GM19372 (cell line): ENCODE measurements around the gene RALGPS1.

Source experiments
- ATAC-seq: cut with Tn5 transposase; IDR thresholded peaks from one replicate; pipeline ENCODE4 v1.9.1; 2021; ENCODE audit warnings: mild to moderate bottlenecking, low read depth, moderate library complexity; ENCODE audit not compliant: unreplicated experiment

Gene RALGPS1

GRCh38 chr9:127130661-127131538 is 216.3 kb downstream of the RALGPS1 start:
- ATAC-seq, result no peak

DNA sequence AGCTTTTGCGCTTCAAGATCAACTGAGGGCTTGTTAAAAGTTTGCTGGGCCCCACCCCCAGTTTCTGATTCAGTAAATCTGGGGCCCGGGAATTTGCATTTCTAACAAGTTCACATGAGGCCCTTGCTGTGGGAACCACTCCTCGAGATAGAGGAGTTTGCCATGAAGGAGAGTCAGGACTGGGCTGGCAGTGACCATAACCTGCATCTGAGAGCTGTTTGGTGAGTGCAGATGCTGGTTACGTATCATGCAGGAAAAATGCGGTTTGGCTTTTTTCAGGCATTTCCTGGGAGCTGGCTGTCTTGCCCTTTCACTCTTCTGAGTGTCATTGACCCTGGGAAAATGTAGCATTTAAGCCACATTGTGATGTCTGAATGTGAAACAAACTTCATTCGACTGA is 217.3 kb downstream of the RALGPS1 start:
- ATAC-seq, result no peak

DNA sequence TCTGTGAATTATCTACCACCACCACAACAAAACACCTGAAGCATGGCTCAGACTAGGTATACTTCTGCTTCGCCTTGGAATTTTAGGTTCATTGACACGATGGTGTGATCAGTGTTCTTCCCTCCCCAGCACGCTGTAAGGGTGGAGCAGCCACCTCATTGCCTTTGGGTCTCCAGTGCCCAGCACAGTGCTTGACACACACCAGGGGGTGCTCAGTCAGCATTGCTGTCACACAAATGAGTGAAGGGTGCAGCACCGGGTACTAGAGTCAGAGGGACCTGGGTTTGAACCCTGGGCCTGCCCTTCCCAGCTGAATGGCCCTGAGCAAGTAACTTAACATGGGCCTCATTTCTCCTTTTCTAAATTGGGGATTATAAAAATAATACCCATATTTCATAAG is 217.8 kb downstream of the RALGPS1 start:
- ATAC-seq, result no peak

GRCh38 chr9:127132921-127133647 is 218.5 kb downstream of the RALGPS1 start:
- ATAC-seq, result no peak

DNA sequence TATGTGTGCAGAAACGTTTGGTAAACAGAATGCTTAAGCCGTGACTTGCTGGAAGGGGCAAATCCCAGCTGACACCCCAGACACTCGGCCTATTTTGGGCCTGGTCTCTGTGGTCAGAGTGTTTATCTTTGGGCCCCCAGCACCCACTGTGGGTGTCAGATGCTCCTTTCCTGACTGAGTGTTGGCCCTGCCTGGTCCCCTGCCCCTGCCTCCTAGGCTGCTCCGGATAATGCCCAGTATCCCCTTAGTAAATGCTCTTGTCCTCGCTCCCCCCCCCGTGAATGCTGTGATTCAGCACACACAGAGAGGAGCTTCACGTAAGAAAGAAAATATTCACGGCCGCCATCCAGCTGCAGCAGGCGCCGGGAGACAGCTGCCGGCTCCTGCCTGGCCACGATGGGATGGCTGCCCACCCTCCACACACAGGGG is 219.2 kb downstream of the RALGPS1 start:
- no peak for ATAC-seq

DNA sequence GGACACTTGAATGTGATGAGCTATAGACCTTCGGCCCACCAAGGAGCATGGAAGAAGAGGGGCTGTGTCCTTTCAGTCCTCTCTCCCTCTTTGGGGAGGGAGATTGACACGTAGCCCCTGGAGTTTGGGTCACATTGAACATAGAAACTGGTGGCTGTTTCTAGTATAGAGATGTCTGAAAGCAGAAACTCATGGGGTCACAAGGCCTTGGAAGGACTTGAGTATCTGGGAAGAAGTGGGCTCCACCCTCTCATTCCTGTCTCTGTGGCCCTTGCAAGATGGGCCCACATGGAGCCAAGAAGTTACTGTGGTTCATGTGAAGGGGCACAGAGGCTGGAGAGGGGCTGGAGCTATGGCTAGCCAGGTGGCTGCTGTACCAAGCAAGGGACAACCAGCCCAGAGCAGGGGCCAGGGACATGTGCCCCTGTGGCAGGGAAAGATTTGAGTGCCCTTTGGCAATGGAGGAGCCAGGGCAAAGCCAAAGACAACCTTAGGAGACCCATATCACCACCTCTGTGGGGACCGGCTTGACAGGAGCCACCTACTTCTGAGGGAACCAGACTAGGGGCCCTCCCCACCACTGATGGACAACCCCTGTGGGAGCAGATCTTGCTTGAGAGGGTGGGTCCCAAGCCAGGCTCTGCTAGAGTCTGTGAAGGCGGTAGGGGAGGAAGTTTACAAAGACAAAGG is 220.6 kb downstream of the RALGPS1 start:
- no peak for ATAC-seq

DNA sequence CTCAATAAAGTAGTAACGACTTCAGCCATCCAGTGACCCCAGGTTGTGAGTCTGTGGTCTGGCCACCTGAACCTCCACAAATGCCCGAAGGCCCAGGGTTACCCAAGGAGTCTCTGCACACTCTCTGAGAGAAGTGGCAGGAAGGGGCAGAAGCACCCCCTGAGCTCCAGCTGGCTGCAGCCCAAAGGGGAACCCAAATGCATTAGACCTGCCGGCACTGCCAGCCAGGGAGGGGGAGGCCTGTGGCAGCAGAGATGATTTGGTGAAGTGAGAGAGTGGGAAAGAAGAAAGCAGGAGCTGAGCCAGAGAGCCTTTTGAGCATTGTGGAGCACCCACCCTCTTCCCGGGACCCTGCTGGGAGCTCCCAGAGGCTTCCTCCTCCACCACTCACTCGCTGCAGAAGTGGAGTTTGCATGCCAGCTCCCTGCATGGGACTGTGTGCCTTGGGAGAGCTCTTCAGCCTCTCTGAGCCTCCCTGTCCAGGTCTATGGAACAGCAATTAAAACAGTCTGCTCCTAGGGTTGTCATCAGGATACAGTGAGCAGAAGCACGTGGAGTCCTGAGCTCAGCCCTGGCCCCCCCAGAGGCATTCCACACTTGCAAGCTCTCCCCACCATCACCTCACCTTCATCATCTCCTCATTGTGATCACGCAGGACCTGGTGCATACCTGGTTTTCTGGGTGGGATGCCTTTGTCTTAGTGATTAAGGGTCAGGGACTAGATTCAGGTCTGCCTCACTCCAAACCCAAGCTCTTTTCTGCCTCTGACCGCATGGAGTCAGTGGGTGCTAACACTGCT is 221.7 kb downstream of the RALGPS1 start:
- no peak for ATAC-seq

DNA sequence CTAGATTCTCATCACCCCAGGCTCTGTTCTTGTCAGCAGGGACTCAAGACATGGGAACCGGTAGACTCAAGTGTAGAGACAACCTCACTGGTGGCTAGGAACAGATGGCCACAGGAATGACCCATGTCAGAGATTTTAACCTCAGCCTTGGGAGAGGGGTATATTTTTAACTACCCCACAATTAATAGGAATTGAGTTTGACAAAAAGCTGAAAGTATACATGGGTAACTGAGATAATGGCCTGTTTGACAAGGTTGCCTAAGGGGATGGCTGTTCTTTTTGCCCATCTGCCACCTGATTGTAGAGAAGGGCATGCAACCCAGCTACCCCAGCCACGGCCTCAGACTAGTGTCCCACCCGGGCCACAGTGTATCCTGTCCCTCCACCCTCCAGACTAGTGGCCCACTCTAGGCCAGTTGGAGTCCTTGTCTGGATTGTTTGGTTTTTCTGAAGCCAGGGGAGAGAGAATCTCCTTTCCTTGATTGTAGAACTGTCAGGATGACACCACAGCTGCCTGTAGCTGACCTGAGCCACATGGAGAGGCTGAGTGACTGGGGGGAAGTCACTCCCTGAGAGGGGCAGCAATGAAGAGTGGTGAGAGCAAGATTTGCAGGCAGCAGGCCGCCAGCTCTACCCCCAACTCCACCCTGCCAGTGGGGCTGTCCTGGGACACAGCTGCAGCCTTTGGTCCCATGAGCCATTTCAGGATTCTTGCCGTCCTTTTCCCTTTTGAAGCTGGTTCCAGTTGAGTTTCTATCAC is 222.5 kb downstream of the RALGPS1 start:
- ATAC-seq, result no peak

DNA sequence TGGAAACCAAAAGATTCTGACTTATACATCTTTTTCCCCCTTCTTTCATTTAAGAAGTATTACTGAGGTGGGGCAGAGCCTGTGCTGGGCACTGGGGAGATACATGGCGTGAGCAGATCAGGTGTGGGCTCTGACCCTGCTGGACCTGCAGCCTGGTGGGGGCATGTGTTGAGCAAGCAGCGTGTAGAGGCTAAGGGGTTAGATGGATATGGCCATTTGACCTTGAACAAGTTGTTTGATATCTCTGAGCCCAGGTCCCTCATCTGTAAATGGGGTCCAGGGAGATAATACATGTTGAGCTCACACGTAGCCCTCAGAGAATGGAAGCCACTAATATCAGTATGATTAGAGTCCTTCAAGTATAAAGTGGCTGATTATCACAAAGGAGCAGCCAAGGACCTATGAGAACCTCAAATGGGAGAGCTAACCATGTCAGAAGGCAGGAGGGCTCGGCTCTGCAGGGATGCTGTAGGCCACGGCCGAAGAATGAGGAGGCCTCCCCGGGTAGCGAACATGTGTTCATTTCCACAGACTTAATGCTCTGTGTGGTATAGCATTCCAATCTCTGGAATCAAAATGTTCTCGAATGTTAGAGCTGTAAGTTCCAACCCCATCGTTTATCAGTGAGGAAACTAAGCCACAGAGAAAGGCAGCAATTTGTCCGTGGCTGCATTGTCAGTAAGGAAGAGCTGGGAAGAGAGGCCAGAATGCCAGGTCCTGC is 223.2 kb downstream of the RALGPS1 start:
- no peak for ATAC-seq

- ATAC-seq, result no peak
Measured at GRCh38 chr9:127138444-127138843, 223.9 kb downstream of the RALGPS1 start.

DNA sequence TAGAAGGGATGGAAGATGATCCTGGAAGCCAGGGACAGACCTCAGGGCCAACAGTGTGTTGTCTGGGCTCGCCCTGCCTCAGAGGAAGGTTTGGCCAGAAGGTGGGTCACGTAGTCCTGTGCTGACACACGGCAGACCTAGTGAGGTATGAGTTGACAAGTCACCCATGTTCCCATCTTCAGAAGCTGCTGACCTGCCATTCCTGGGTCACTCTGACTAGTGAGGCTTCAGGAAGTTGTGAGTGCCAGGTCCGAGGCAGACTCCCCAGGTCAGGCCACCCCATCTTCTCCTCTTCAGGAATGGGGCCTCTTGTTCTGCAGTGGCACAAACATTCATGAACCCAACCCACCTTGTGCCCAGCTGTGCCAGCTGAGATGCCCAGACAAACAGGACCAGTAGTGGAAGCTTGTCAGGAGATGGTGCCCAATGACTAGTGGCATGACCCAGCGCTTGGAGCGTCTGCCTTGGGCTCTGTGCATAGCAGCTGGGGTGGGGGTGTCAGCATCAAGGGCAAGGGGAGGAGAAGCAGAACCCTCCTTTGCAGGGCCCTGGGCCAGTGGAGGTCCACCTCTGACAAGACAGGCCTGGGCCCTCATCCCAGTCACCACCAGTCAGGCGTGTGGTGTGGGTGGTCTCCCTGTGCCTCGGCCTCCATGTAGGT is 224.6 kb downstream of the RALGPS1 start:
- ATAC-seq, result no peak

DNA sequence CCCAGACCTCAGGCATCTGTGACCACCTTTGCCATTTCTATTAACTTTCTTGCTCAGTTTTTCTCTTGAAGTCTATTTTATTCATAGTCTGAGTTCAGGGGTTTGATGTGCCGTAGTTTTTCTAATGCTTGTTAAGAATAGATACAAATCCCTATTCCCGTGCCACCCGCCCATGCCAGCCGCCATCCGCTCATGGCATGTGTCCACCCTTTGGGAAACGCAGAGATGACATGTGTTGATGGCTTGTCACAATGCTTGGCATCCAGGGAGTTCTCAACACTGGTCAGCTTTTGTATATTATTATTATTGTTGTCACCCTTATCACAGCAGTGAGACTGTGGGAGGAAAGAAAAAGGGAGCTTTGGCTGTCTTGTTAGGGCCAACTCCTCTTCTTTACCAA is 225.2 kb downstream of the RALGPS1 start:
- no peak for ATAC-seq

DNA sequence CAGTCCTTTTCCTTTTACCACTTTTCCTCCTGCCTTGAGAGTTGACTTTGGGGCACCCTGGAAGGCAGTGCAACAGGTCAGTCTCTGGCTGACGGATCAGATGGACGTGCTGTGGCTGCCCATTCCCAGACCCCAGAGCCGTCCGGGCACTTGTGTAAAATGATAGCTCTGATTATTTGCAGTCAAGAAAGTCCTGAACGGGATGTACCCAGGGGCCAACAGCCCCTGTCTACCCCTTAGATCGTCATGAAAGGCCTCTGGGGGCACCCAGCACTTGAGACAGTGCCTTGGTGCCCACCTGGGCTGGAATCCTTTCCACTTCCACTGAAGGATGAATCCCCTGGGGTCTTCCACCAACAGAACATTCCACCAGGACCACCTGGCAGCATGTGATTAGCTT is 225.6 kb downstream of the RALGPS1 start:
- ATAC-seq, result no peak

DNA sequence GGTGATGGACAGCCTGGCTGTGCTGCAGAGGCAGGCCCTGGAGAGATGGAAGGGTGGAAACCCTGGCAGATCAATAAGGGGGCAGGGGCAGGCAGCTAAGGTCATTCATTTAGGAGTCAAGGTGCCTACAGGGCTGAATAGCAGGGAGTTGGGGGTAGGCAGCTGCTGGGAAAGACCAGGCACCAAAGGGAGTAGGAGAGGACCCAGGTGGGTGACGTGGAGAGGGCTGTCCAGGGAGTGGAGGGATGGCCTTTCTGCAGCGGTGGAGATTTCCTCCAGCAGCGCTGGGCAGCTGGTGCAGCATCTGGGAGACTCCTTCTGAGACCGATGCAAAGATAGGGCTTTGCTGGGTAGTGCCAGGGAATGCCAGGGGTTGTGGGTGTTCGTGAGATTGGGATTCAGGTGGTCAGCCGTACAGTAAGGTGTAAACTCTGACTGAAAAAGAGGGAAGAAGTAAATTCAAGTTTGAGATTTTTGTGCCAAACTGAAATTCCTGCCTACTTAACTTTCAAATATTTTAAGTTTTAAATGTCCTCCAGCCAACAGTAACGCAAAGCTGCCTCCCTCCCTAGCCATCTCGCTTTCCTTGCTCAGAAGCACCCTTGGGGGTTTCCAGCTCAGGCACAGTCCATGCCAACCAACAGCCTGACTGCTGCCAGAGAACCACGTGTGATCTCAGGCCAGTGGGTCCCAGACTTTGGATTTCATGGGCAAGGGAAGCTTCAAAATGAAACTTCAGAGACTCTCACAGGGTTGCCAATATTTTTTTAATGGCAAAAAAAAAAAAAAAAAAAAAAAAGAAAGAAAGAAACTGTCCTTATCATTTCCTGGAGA is 226.5 kb downstream of the RALGPS1 start:
- ATAC-seq, result no peak

DNA sequence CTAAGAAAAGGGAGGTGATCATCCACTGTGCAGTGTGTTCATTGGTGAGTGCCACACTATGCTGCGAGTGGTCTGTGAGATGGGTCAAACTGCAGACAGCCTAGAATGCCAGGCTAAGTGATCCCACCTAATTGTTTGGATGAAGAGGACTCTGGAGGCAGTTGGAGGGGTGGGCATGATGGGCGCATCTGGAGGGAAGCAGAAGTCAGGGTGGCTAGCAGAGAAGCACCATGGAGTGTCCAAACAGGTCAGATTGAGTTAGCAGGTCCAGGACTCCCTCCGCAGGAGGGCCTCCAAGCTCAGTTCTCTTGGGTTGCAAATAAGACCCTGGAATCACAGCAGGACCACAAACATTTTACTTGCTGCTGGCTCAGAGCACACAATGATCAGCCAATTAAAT is 227.7 kb downstream of the RALGPS1 start:
- no peak for ATAC-seq

- no peak for ATAC-seq
Measured at GRCh38 chr9:127142931-127143464, 228.4 kb downstream of the RALGPS1 start.

DNA sequence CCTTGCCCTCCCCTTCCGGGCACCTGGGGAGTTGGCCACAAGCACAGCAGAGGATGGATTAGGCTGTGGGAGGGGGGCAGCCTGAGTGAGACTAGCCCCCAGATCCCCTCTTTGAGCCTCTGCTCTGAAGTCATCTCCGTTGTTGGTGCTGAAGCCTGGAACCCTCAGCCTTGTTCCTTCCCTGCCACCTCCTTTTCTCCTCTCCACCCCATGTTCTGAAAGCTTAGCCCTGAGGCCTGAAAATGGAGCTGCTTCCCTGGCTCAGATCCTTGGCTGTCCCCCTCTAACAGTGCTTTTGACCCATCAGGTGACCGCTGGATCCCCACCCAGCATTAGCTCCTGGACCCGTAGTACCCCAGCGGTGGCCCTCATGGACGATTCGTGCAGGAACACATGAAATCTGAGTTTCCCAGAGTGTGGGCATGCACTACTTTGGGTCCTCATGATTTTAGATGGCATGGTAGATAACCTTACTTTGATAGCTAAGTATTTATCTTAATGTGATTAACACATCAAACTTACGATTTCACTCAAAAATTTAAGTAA is 229.4 kb downstream of the RALGPS1 start:
- ATAC-seq, result no peak
